Progenitor cell of endocrine pancreas (in vitro differentiated cells): ENCODE measurements around the gene PLEKHO1. TPM values are rescaled to one million over a fixed set of nuclear protein-coding genes. Genes with fewer than 3 reads are reported as not detected.

Experiments
- DNase-seq: peaks from one replicate; pipeline ENCODE4 v3.0.0; 2021; ENCODE audit warnings: low spot score; ENCODE audit not compliant: unreplicated experiment
- H3K27ac Mint-ChIP-seq: 2 replicates; pipeline ENCODE4 v1.8.0; 2021; ENCODE audit warnings: mild to moderate bottlenecking, moderate library complexity, mixed read lengths
- H3K27me3 Mint-ChIP-seq: 2 replicates; pipeline ENCODE4 v1.8.0; 2021; ENCODE audit warnings: mixed read lengths
- H3K36me3 Mint-ChIP-seq: 2 replicates; pipeline ENCODE4 v1.8.0; 2022; ENCODE audit warnings: mixed read lengths; ENCODE audit not compliant: insufficient read depth
- H3K4me1 Mint-ChIP-seq: 2 replicates; pipeline ENCODE4 v1.8.0; 2021; ENCODE audit warnings: low read depth, mixed read lengths
- H3K4me3 Mint-ChIP-seq: 2 replicates; pipeline ENCODE4 v1.8.0; 2021; ENCODE audit warnings: low read depth, mild to moderate bottlenecking, moderate library complexity, mixed read lengths
- H3K9me3 Mint-ChIP-seq: 2 replicates; pipeline ENCODE4 v1.8.0; 2021; ENCODE audit warnings: low read depth, mixed read lengths
- CTCF ChIP-seq: fragments of 200-600 bp; sonication (generic); IDR thresholded peaks from one replicate; pipeline ENCODE4 v1.5.0; 2021; ENCODE audit warnings: antibody characterized with exemption, mild to moderate bottlenecking; ENCODE audit not compliant: unreplicated experiment
- total RNA-seq: library from RNA; stranded (reverse); gene quantifications from 2 replicates; pipeline ENCODE4 v1.2.1, GENCODE V29; 2021

Gene PLEKHO1
- total RNA-seq, 1 donor from 2014 or later, result 87.6 TPM

- H3K4me3 Mint-ChIP-seq, result peak overlapping the region; percentile 58
- H3K4me1 Mint-ChIP-seq, result peaks cover 41% of the 10 kb centered on the region
- peaks cover 12% of the 10 kb centered on the region for H3K36me3 Mint-ChIP-seq
- H3K27me3 Mint-ChIP-seq, result no peaks in the 10 kb centered on the region
- H3K9me3 Mint-ChIP-seq, result no peaks in the 10 kb centered on the region
- DNase-seq, result no peak
- TF ChIP-seq CTCF, result no peak
- H3K27ac Mint-ChIP-seq, result peak overlapping the region; percentile 98
Measured at GRCh38 chr1:150161747-150162581, 12.2 kb downstream of the PLEKHO1 start.

DNA sequence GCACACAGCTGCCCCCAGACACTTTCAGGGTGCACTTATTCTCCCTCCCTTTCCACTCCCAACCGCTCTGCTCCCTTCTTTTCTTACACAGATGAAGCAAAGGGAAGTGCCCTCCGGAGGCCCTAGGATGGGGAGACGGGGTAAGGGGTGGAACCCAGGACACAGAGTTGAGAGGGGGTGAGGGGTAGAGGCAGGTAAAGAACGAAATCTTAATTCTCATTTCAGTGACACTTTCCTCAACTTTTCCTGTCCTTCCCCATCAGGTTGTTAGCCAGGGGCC lies 12.8 kb downstream of the PLEKHO1 start:
- H3K4me1 Mint-ChIP-seq, result peaks cover 41% of the 10 kb centered on the region
- no peak for TF ChIP-seq CTCF
- no peaks in the 10 kb centered on the region for H3K9me3 Mint-ChIP-seq
- no peaks in the 10 kb centered on the region for H3K27me3 Mint-ChIP-seq
- peak overlapping the region; percentile 58 for H3K4me3 Mint-ChIP-seq
- H3K27ac Mint-ChIP-seq, result peak overlapping the region; percentile 98
- DNase-seq, result no peak
- H3K36me3 Mint-ChIP-seq, result peaks cover 10% of the 10 kb centered on the region

- peak; percentile 57 for DNase-seq
- peak; percentile 37 for TF ChIP-seq CTCF
- Mint-ChIP-seq H3K27ac (peak overlapping the region; percentile 98), H3K4me3 (peak overlapping the region; percentile 58), H3K9me3 (no peaks in the 10 kb centered on the region), H3K27me3 (no peaks in the 10 kb centered on the region), H3K4me1 (peaks cover 41% of the 10 kb centered on the region), H3K36me3 (peaks cover 7% of the 10 kb centered on the region)
Measured at GRCh38 chr1:150162862-150163706, 13.4 kb downstream of the PLEKHO1 start.

- H3K36me3 Mint-ChIP-seq, result peaks cover 4% of the 10 kb centered on the region
- no peak for DNase-seq
- H3K27me3 Mint-ChIP-seq, result no peaks in the 10 kb centered on the region
- no peak for TF ChIP-seq CTCF
- peaks cover 41% of the 10 kb centered on the region for H3K4me1 Mint-ChIP-seq
- no peaks in the 10 kb centered on the region for H3K9me3 Mint-ChIP-seq
- H3K4me3 Mint-ChIP-seq, result no peak overlapping the region
- H3K27ac Mint-ChIP-seq, result peak overlapping the region; percentile 89
Measured at GRCh38 chr1:150164224-150164623, 14.5 kb downstream of the PLEKHO1 start.

GRCh38 chr1:150164779-150165178 lies 15.1 kb downstream of the PLEKHO1 start:
- Mint-ChIP-seq H3K27me3 (no peaks in the 10 kb centered on the region), H3K9me3 (no peaks in the 10 kb centered on the region), H3K36me3 (no peaks in the 10 kb centered on the region), H3K4me1 (peaks cover 41% of the 10 kb centered on the region), H3K27ac (peak overlapping the region; percentile 87), H3K4me3 (no peak overlapping the region)
- TF ChIP-seq CTCF, result no peak
- DNase-seq, result no peak
